Measurements from ENCODE around the gene SPRTN. TPM values are rescaled to one million over a fixed set of nuclear protein-coding genes. Genes with fewer than 3 reads are reported as not detected.

The SPRTN gene
- total and polyA plus RNA-seq, 2 of the 8 experiments (the other 6 are each of a cell fraction or from before 2014, with no cell fraction given) = 6.6 to 15.1 TPM

GRCh38 chr1:231387770-231388669 lies 49.9 kb downstream of the SPRTN start:
- H2AK5ac ChIP-seq (ENCODE audit: low read depth, low read length) = no peak overlapping the region
- H3K36me3 ChIP-seq (ENCODE audit: control insufficient read depth in 2 of 4, insufficient read depth in 4 of 4, low read length in 3 of 4) = no peaks in the 10 kb centered on the region
- no peaks in the 10 kb centered on the region for H3K79me2 ChIP-seq (ENCODE audit: control insufficient read depth in 1 of 2, insufficient read depth in 2 of 2, low read length in 2 of 2)
- H4K91ac ChIP-seq (replicated peaks; ENCODE audit: insufficient read length, low read length) = no peak overlapping the region
- no peak overlapping the region for H2BK15ac ChIP-seq (ENCODE audit: low read length)
- DNase-seq (ENCODE audit: low read depth in 1 of 2, low spot score in 2 of 2) (no peak), FAIRE-seq (no peak)
- no peak overlapping the region for H4K8ac ChIP-seq (ENCODE audit: extremely low read depth, insufficient read depth, low read length)
- no peaks in the 10 kb centered on the region for H3K79me1 ChIP-seq (ENCODE audit: low read depth, low read length)
- no peaks in the 10 kb centered on the region for H4K20me1 ChIP-seq (replicated peaks in 1 of 2; ENCODE audit: control insufficient read depth in 1 of 2, insufficient read depth in 2 of 2, low read length in 2 of 2)
- TF ChIP-seq YY1 (IDR thresholded peaks at IDR 0.05; ENCODE audit: low read depth, low read length) (no peak), SIRT6 (IDR thresholded peaks at IDR 0.05; ENCODE audit: low read length) (no peak), CBX8 (IDR thresholded peaks at IDR 0.05; ENCODE audit: borderline replicate concordance, low read depth, low read length) (no peak), CBX5 (IDR thresholded peaks at IDR 0.05; ENCODE audit: low read depth, low read length) (no peak), SP4 (IDR thresholded peaks at IDR 0.05; ENCODE audit: low read length) (no peak), RBBP5 (IDR thresholded peaks at IDR 0.05; ENCODE audit: borderline replicate concordance, low read depth, low read length) (no peak)
- H3K14ac ChIP-seq (ENCODE audit: insufficient read length) = no peak overlapping the region
- 75% methylated on average over 5 of the region's 5 CpGs; no CpG with 5 or more reads in 1 of the 2 experiments for WGBS, 2 experiments (ENCODE audit: extremely low coverage in 1 of 2, insufficient coverage in 1 of 2, insufficient read length in 1 of 2, insufficient replicate concordance in 2 of 2, low coverage in 1 of 2, low lambda C conversion rate in 2 of 2, missing lambda C conversion rate in 1 of 2)
- no peak overlapping the region for H3K27ac ChIP-seq (ENCODE audit: low read depth, low read length)
- no peak overlapping the region for H2BK12ac ChIP-seq (ENCODE audit: low read depth, low read length)
- no peak overlapping the region for H2AFZ ChIP-seq (ENCODE audit: low read length)
- H2BK20ac ChIP-seq (ENCODE audit: low read length) = no peak overlapping the region
- H3K4me1 ChIP-seq (replicated peaks in 1 of 4; ENCODE audit: control insufficient read depth in 3 of 4, insufficient read depth in 4 of 4, low read length in 3 of 4) = no peaks in the 10 kb centered on the region
- no peaks in the 10 kb centered on the region for H3K23me2 ChIP-seq (ENCODE audit: low read depth, low read length)
- ChIA-PET CTCF (ENCODE audit: partially characterized antibody) (interaction anchor here (0.6 to 0.8 kb wide), 3 partner anchors 31 to 236 kb away, joined by 3 read pairs; no protein-coding TSS in a partner anchor), POLR2A (ENCODE audit: partially characterized antibody) (interaction anchor here (0.5 kb wide), 1 partner anchor 14 kb away, joined by 3 read pairs; no protein-coding TSS in a partner anchor)
- H3K9me3 ChIP-seq (ENCODE audit: insufficient read depth in 2 of 2, low read depth in 1 of 2, low read length in 1 of 2) = no peaks in the 10 kb centered on the region
- H3K27me3 ChIP-seq (replicated peaks in 1 of 4; ENCODE audit: control insufficient read depth in 3 of 4, extremely low read depth in 1 of 4, insufficient read depth in 3 of 4, low read length in 3 of 4) = no peaks in the 10 kb centered on the region
- no peak overlapping the region for H2BK120ac ChIP-seq (replicated peaks; ENCODE audit: low read depth, low read length)
- no peak overlapping the region for H3K56ac ChIP-seq (replicated peaks; ENCODE audit: insufficient read length, low read depth, low read length)
- no peak overlapping the region for H3K23ac ChIP-seq (ENCODE audit: insufficient read length)
- no peak overlapping the region for H3K4ac ChIP-seq (replicated peaks; ENCODE audit: insufficient read length, low read depth, low read length)
- no peak overlapping the region for H2BK5ac ChIP-seq (ENCODE audit: low read depth, low read length)
- no peak overlapping the region for H4K5ac ChIP-seq (ENCODE audit: insufficient read length, low read depth, low read length)
- no peak overlapping the region for H3K4me3 ChIP-seq (ENCODE audit: extremely low read depth in 1 of 4, insufficient read depth in 2 of 4, low read depth in 3 of 4, low read length in 4 of 4)
- no peak overlapping the region for H3K4me2 ChIP-seq (ENCODE audit: insufficient read depth in 1 of 2, low read depth in 2 of 2, low read length in 2 of 2)
- H3K9ac ChIP-seq (replicated peaks in 1 of 4; ENCODE audit: extremely low read depth in 1 of 4, low read depth in 3 of 4, low read length in 3 of 4) = no peak overlapping the region
- no peak overlapping the region for H3K18ac ChIP-seq (ENCODE audit: extremely low read depth, low read length)
